Adipose tissue (tissue), 3 donors: Measurements from ENCODE around the gene S100A3. TPM values are rescaled to one million over a fixed set of nuclear protein-coding genes. Genes with fewer than 3 reads are reported as not detected.

Experiments
- H3K27ac ChIP-seq: one replicate; pipeline ENCODE4 v1.5.1; 2013; ENCODE audit warnings: low read depth, low read length
- WGBS, 3 donors: extraction: QIAGEN DNeasy Blood & Tissue Kit; methylation state at CpG; one replicate each; pipeline ENCODE4 v1.1.7; 2013; 5-methylcytosine and 5-hydroxymethylcytosine counted together
- polyA plus RNA-seq, 3 donors: library from polyadenylated mRNA; stranded (reverse); fragments of 200-250 nt; gene quantifications; one replicate each; pipeline ENCODE4 v1.2.3, GENCODE V29; 2013
- donor health status: healthy with polysubstance abuse.
- donor health status: Bipolar disorder and iron deficiency.
- donor health status: healthy.

The S100A3 gene
- polyA plus RNA-seq, 3 donors: 0.37 to 7.2 (median 7.0) TPM

- 49 to 71% (median 50%) methylated on average over 2 of the region's 2 CpGs for WGBS, 3 donors
- no peak overlapping the region for H3K27ac ChIP-seq
Observed at GRCh38 chr1:153553830-153554541, 4.9 kb upstream of the S100A3 start.

DNA sequence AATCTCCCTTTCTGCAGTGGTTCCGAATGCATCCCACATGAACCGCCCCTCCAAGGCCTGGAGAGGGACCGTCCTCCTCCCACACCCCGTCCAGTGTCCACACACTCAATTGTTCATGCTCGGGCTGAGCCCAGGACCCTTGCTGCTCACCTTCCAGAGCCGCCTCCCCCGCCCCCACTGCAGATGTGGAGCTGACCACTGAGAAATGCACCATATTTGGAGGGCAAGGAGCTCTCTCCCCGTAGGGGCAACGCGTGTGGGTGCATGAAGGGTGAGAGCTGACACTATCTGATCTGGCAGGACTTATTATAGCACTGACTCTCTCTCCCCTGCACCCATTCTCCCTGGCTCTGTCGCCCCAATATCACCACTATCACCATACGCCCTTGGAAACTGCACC lies 4.0 kb upstream of the S100A3 start:
- no peak overlapping the region for H3K27ac ChIP-seq
- 85 to 94% (median 94%) methylated on average over 12 of the region's 12 CpGs for WGBS, 3 donors

- WGBS, 3 donors: 91 to 95% (median 93%) methylated on average over 8 of the region's 8 CpGs
- no peak overlapping the region for H3K27ac ChIP-seq
Observed at GRCh38 chr1:153552335-153552734, 3.3 kb upstream of the S100A3 start.

DNA sequence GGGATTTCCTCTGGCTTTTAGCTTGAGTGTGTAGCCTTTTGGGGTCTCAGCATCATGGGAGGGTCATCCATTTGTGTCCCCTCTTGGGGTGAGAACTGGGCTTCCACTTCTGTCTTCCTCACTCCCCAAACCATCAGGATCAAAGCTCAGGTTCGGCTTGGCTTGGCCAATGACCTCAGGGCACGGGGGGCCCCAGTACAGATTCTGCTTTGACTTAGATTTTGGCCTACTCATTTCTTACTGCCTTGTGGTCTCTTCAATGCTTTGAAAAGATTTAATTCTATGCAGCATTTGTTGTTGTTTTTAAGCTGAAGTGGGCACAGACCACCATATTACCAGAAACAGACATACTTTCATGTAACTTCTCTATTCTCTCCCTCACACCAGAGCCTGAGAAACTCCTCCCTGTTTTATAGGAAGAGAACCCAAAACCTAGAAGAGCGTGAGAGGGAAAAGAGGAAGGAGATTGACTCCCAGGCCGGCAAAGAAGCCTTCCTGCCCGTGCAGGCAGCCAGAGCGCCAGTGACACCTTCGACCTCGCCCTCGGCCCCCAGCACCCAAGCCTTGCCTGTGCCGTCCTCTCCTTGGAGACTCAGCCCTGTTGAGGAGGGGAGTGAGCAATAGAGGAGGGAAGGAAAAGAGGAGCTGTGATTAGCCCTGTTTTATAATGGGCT lies 1.9 kb upstream of the S100A3 start:
- 56 to 95% (median 65%) methylated on average over 10 of the region's 10 CpGs for WGBS, 3 donors
- no peak overlapping the region for H3K27ac ChIP-seq

GRCh38 chr1:153550398-153550758 lies 1.3 kb upstream of the S100A3 start:
- no peak overlapping the region for H3K27ac ChIP-seq
- WGBS, 3 donors: 79 to 93% (median 80%) methylated on average over 4 of the region's 4 CpGs

GRCh38 chr1:153549741-153550397 lies 811 bp upstream of the S100A3 start:
- H3K27ac ChIP-seq: no peak overlapping the region
- WGBS, 3 donors: 64 to 91% (median 67%) methylated on average over 6 of the region's 6 CpGs

GRCh38 chr1:153547560-153548551 lies 1.2 kb downstream of the S100A3 start:
- WGBS, 3 donors: 79 to 87% (median 81%) methylated on average over 19 of the region's 19 CpGs
- H3K27ac ChIP-seq: no peak overlapping the region

- H3K27ac ChIP-seq: no peak overlapping the region
- 65 to 83% (median 76%) methylated on average over 14 of the region's 14 CpGs for WGBS, 3 donors
Observed at GRCh38 chr1:153546796-153547559, 2.1 kb downstream of the S100A3 start.

DNA sequence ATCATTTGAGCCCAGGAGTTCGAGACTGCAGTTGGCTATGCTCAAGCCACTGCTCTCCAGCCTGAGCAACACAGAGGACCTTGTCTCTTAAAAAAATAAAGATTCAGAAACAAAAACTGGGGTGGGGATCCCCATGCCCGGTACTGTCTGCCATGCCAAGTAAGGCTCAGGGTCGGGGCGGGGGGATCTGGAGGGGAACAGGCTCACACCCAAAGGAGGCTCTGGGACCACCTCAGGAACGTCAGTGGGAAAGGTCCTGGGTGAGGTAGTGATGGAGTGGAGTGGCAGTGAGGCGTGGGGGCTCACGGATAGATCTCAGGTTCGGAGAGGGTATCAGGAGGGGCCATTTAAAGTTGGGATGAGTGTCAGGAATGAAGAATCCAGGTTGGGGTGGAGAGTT lies 2.7 kb downstream of the S100A3 start:
- 79 to 91% (median 86%) methylated on average over 8 of the region's 8 CpGs for whole genome bisulfite sequencing, 3 donors
- H3K27ac ChIP-seq: no peak overlapping the region

- WGBS, 3 donors: 15 to 54% (median 21%) methylated on average over 19 of the region's 19 CpGs
Observed at GRCh38 chr1:153545067-153546055, 3.7 kb downstream of the S100A3 start, which contains the start of gene S100A4. TSS of gene S100A4 (minus strand) at chr1:153545806. CDS start at chr1:153544794, 1,012 bp downstream.

GRCh38 chr1:153544453-153545066 lies 4.5 kb downstream of the S100A3 start:
- WGBS, 3 donors: 40 to 74% (median 41%) methylated on average over 10 of the region's 10 CpGs
- no peak overlapping the region for H3K27ac ChIP-seq

More at GRCh38 chr1:153545067-153546055, 3.7 kb downstream of the S100A3 start, which contains the start of gene S100A4:
- peak within 1 kb of the TSS; percentile 53 for H3K27ac ChIP-seq

- peak overlapping the region; percentile 19 for H3K27ac ChIP-seq
- 63 to 80% (median 74%) methylated on average over 4 of the region's 4 CpGs for WGBS, 3 donors
Observed at GRCh38 chr1:153543736-153544135, 5.3 kb downstream of the S100A3 start.

DNA sequence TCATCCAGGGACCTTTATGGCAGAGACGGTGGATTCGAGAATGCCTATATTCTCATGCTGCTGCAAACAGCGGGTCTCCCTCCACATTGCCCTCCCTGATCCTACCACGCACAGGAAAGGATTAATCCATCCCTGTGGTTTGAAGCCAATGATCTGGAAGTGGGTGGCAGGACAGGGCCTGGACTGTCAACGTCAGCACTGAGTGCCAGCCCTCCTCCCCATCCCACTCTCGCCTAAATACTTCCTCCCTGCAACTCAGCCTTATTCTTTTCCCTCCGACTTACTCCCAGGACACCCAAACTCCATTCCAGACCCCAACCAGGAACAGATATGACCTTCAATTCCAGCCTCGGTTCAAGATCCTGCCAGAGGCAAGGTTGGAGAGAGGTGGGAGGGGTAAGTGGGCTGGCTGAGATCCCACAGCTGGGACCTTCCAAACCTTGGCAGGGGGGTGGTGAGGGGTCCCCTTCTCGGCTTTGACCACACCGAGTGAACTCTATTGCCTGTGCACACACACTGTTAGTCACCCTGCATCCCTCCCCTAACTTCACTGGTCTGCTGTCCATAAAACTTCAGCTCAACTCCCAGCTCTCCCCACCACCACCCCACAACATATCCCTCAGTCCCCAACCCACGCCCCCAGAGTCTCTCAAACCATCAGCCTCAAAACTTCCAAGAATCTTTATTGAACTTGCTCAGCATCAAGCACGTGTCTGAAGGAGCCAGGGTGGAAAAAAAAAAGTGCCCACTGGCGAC lies 5.9 kb downstream of the S100A3 start:
- 68 to 76% (median 75%) methylated on average over 13 of the region's 13 CpGs for WGBS, 3 donors
- peak overlapping the region; percentile 19 for H3K27ac ChIP-seq

DNA sequence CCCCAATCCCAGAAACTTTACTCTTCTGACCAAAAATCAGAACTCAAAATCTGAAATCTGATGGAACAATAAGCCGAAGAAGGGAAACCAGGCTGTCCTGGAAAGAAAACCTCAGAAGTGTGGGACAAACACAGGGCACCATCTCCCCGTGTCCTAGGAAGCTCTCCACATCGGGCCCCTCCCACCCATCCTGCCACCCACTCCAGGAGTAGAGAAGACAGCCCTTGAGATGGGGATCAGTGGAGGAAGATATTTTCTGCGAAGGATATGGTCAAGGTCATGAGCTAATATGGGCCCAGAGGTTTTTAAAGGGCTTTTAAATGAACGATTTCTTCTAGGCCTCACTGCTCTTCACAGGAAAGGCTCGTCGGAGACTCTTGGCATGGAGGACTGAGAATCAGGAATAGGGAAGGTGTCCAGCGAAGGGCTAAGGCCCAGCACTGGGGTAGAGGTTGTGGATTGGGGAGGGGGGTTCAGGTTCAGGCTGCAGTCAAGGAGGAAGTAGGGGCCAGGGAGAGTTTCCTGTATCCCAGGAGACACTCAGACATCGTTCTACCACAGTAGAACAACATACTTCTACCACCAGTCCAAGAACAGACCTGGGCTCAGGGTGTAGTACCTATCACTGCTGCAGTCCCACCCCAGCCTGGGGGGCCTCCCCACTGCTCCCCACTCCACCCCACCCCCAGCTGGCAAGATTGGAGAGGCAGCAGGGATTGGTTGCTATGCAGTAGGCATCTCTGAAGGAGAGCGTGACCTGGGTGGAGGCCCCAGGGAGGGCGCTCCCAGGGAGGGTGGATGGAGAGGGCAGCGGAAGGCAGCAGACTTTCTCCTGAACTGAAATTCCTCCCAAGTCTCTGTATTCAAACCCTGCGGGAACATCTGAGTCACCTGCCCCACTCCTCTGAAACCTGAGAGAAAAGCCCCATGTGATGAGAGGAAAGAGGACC lies 7.1 kb downstream of the S100A3 start:
- WGBS, 3 donors: 63 to 76% (median 69%) methylated on average over 13 of the region's 13 CpGs
- H3K27ac ChIP-seq: no peak overlapping the region
